Small intestine (tissue), 7 donors: ENCODE measurements around the gene WDTC1. TPM values are rescaled to one million over a fixed set of nuclear protein-coding genes. Genes with fewer than 3 reads are reported as not detected.
A peak's percentile ranks its signal among the peaks of the same experiment; 100 is the strongest.

Experiments
- DNase-seq, 2 donors: peaks; one replicate each; pipeline versions ENCODE4 v3.0.0 to v3.0.0-alpha.2; 2013
- FAIRE-seq: peaks from 2 replicates; lab custom pipeline; 2012; peaks lifted over from hg19 to GRCh38; lab: Jason Lieb, UNC
- H3K27ac ChIP-seq, 3 donors: one replicate each; pipeline ENCODE4 v1.5.1; 2013; ENCODE audit warnings: low read length in 2 of 3, mild to moderate bottlenecking in 2 of 3, control low read depth in 1 of 3, inconsistent platforms in 1 of 3, low read depth in 1 of 3, moderate library complexity in 1 of 3
- H3K27me3 ChIP-seq, 3 donors: one replicate each; pipeline ENCODE4 v1.6.1; 2013; ENCODE audit warnings: low read length in 3 of 3, inconsistent platforms in 1 of 3; ENCODE audit not compliant: control insufficient read depth in 3 of 3, insufficient read depth in 3 of 3
- H3K36me3 ChIP-seq, 3 donors: one replicate each; pipeline ENCODE4 v1.6.1; 2013; ENCODE audit warnings: low read length in 3 of 3, inconsistent platforms in 1 of 3, low read depth in 1 of 3, mild to moderate bottlenecking in 1 of 3, moderate library complexity in 1 of 3; ENCODE audit not compliant: control insufficient read depth in 3 of 3, insufficient read depth in 2 of 3
- H3K4me1 ChIP-seq, 3 donors: one replicate each; pipeline ENCODE4 v1.6.1; 2013; ENCODE audit warnings: low read length in 2 of 3, inconsistent platforms in 1 of 3, low read depth in 1 of 3, mild to moderate bottlenecking in 1 of 3, moderate library complexity in 1 of 3; ENCODE audit not compliant: control insufficient read depth in 3 of 3, insufficient read depth in 2 of 3
- H3K4me3 ChIP-seq, 3 donors: one replicate each; pipeline ENCODE4 v1.5.1; 2013; ENCODE audit warnings: low read length in 3 of 3, control low read depth in 1 of 3, inconsistent platforms in 1 of 3, low read depth in 1 of 3, mild to moderate bottlenecking in 1 of 3, moderate library complexity in 1 of 3
- H3K9me3 ChIP-seq, 2 donors: one replicate each; pipeline ENCODE4 v1.6.1; 2013; ENCODE audit warnings: low read depth in 1 of 2, low read length in 1 of 2; ENCODE audit not compliant: control insufficient read depth in 2 of 2, insufficient read depth in 1 of 2
- WGBS, 3 donors: extraction: QIAGEN DNeasy Blood & Tissue Kit; methylation state at CpG; one replicate each; pipeline ENCODE4 v1.1.7; 2013; 5-methylcytosine and 5-hydroxymethylcytosine counted together
- polyA plus RNA-seq, 4 donors: library from polyadenylated mRNA; stranded (reverse) in 3 of 4; unstranded in 1 of 4; fragments of 200-250 nt in 3 of 4; fragments of 120-200 nt in 1 of 4; gene quantifications; one replicate each; pipeline versions ENCODE4 v1.2.1 to v1.2.3, GENCODE V29; 2013
- donor health status: healthy with polysubstance abuse.
- donor health status: control.
- donor health status: control.
- donor health status: Bipolar disorder and iron deficiency.
- donor health status: healthy.

WDTC1 gene
- polyA plus RNA-seq, 4 donors: 14.6 to 32.9 (median 18.0) TPM

DNA sequence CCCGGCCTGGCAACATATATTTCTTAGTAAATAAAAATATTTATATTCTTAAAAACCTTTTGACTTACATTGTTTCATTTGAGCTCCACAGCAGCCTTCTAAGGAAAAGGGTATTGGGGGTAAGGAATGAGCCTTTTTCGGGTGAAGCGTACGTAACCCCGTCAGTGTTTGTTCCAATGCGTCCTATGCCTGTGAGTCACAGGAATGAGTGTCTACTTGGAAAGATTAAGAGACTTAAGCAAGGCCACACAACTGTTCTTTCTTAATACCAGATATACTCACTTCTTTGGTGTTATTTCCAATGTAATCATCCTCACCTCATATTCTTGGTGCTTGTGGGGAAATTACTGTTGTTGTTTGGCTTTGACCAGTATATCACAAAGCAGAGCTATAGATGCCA is 22.7 kb downstream of the WDTC1 start:
- WGBS, 3 donors: 98 to 99% (median 99%) methylated on average over 6 of the region's 6 CpGs
- no peak for FAIRE-seq

DNA sequence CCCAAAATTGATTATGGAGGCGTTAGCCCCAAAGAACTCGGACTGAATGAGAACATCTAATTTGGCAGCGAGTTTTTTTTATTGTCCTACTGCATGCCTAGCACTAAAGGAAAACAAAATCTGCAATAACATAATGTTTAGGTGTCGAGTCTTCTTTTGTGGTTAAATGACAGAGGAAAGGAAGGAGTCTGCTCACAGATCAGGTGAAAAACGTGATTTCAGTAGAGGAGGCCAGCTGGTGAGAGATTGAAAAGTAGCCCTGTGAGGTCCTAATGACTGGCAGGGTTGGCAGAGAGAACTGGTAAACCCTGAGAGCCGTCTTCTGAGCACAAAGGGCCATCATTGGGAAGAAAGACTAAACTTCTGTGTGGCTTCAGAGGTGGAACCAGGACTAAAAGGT is 24.2 kb downstream of the WDTC1 start:
- FAIRE-seq (no peak), DNase-seq (no peak)
- Histone ChIP-seq H3K9me3 (no peaks in the 10 kb centered on the region), H3K4me3 (no peak overlapping the region), H3K27me3 (no peaks in the 10 kb centered on the region), H3K27ac (no peak overlapping the region), H3K4me1 (peaks cover 0 to 5% (median 0%) of the 10 kb centered on the region in 3 donors), H3K36me3 (peaks cover 2 to 12% (median 4%) of the 10 kb centered on the region in 3 donors)
- WGBS, 3 donors: 74 to 79% (median 77%) methylated on average over 6 of the region's 6 CpGs

More for the DNA sequence above, 22.7 kb downstream of the WDTC1 start:
- no peak overlapping the region for H3K4me3 ChIP-seq
- DNase-seq: no peak
- peaks cover 0 to 8% (median 2%) of the 10 kb centered on the region in 3 donors for H3K36me3 ChIP-seq
- H3K27ac ChIP-seq: no peak overlapping the region
- no peaks in the 10 kb centered on the region for H3K27me3 ChIP-seq
- H3K9me3 ChIP-seq: no peaks in the 10 kb centered on the region
- peaks cover 0 to 5% (median 0%) of the 10 kb centered on the region in 3 donors for H3K4me1 ChIP-seq

DNA sequence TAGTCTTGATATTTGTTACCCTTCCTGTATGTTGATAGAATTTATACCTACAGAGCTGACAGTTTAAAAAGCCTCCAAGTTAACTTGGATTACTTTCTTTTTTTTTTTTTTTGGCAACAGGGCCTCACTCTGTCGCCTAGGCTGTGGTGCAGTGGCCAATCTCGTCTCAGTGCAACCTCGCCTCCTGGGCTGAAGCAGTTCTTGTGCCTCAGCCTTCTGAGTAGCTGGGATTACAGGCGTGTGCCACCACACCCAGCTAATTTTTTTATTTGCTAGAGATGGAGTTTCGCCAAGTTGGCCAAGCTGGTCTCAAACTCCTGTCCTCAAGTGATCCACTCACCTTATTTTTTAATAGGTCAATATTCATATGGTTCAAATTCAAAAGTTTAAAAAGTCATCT is 32.7 kb downstream of the WDTC1 start:
- Histone ChIP-seq H3K27ac (no peak overlapping the region), H3K27me3 (no peaks in the 10 kb centered on the region), H3K4me3 (no peak overlapping the region), H3K4me1 (no peaks in the 10 kb centered on the region), H3K36me3 (peaks cover 2 to 31% (median 9%) of the 10 kb centered on the region in 3 donors), H3K9me3 (no peaks in the 10 kb centered on the region)
- FAIRE-seq (no peak), DNase-seq (peak in 1 of 2 donors; percentile 24)
- WGBS, 3 donors: 37 to 65% (median 58%) methylated on average over 5 of the region's 5 CpGs

DNA sequence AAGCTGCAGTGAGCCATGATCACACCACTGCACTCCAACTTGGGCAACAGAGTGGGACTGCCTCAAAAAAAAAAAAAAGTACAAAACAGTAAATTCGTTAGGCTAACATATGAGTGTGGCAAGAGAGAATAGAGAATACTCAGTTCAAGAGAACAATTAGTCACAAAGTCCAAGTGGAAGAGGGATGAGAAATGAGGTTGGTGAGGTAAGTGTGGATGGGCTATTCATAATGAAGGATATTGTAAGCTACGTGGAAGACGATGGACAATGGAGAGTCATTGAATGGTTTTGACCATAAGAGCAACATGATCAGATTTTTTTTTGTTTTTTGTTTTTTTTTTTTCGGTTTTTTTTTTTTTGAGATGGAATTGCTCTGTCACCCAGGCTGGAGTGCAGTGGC is 34.8 kb downstream of the WDTC1 start:
- no peak overlapping the region for H3K4me3 ChIP-seq
- no peak for DNase-seq
- WGBS, 3 donors: 73 to 92% (median 82%) methylated on average over 4 of the region's 4 CpGs
- no peaks in the 10 kb centered on the region for H3K27me3 ChIP-seq
- H3K27ac ChIP-seq: no peak overlapping the region
- peaks cover 0 to 24% (median 2%) of the 10 kb centered on the region in 3 donors for H3K36me3 ChIP-seq
- H3K9me3 ChIP-seq: no peaks in the 10 kb centered on the region
- no peaks in the 10 kb centered on the region for H3K4me1 ChIP-seq
- FAIRE-seq: no peak

DNA sequence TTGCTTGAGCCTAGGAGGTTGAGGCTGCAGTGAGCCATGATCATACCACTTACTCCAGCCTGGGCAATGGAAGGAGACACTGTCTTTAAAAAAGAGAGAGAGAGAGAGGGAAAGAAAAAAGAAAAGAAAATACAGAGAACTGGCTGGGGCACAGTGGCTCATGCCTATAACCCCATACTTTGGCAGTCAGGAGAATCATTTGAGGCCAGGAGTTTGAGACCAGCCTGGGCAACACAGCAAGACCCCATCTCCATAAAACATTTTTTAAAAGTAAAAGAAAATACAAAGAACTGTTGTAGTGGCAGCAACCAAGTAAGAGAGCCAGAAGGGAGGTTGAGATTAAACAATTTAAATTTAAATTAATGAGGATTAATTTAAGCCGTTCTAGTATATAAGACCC is 39.8 kb downstream of the WDTC1 start:
- H3K9me3 ChIP-seq: peaks cover 0 to 6% of the 10 kb centered on the region in 2 donors

DNA sequence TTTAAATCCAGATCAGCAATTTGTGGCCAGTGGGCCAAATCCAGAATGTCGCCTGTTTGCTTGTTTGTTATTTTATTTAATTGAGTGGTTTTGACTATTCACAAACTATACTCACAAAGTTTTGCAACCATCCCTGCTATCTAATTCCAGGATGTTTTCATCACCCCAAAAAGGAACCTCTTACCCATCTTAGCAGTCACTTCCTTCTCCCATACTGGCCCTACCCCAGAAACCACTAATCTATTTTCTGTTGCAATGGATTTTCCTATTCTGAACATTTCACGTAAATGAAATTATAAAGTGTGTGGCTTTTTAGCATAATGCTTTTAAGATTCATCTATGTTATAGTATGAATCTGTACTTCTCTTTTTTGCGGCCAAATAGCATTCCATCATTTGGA is 41.3 kb downstream of the WDTC1 start:
- Histone ChIP-seq H3K36me3 (peaks cover 0 to 7% (median 0%) of the 10 kb centered on the region in 3 donors), H3K4me1 (no peaks in the 10 kb centered on the region), H3K27me3 (no peaks in the 10 kb centered on the region), H3K4me3 (no peak overlapping the region), H3K9me3 (peaks cover 0 to 6% of the 10 kb centered on the region in 2 donors), H3K27ac (no peak overlapping the region)
- no peak for DNase-seq
- 67 to 71% (median 68%) methylated on average over 3 of the region's 3 CpGs for WGBS, 3 donors
- no peak for FAIRE-seq

More for the DNA sequence above, 39.8 kb downstream of the WDTC1 start:
- Histone ChIP-seq H3K36me3 (peaks cover 0 to 11% (median 0%) of the 10 kb centered on the region in 3 donors), H3K4me1 (no peaks in the 10 kb centered on the region), H3K27ac (no peak overlapping the region), H3K27me3 (no peaks in the 10 kb centered on the region), H3K4me3 (no peak overlapping the region)
- FAIRE-seq (no peak), DNase-seq (no peak)
- WGBS, 3 donors: 90 to 100% (median 91%) methylated on average over 1 of the region's 1 CpG

DNA sequence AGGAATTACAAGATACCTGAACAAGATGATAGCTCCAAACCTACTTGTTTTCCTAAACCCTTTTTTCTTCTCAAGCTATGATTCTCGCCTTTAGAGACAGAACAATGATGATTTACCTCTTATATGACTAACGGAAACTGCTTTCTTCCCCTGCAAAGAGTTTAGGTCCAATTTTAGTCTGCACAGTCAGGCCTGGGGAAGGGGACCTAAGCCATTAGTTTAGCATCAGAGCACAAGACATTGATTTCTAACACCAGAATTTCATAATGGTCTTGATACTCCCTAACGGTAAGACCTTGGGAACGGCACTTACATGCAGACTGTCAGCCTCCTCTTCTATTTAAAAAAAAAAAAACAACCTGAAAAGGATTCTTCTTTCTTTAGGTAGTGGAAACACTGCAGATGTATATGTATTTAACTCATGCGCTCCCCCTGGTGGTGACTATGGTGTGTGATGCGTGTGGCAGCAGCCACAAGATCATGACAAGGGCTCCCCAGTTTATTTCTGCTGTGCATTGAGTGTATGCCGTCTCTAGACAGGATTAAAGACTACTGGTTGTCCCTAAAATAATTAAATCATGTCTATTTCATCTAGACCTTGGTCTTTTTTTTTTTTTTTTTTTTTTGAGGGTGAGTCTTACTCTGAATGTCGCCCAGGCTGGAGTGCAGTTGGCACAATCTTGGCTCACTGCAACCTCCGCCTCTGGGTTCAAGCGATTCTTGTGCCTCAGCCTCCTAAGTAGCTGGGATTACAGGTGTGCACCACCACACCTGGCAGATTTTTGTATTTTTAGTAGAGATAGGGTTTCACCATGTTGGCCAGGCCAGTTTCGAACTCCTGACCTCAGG is 50.2 kb downstream of the WDTC1 start:
- no peak for FAIRE-seq

DNA sequence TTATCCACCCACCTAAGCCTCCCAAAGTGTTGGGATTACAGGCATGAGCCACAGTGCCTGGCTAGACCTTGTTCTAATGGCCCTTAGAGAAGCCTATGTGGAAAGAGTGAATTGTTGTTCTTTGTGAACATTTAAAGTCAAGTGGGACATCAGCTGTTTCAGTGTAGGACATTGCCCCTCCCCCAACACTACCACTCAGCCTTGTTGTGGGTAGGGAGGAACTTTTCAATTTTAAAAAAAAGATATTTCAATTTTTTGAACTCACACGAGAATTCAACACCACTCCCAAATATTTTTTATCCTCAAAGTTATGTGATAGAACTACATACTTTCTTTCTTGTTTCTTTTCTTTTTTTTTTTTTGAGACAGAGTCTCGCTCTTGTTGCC is 50.8 kb downstream of the WDTC1 start:
- no peak for FAIRE-seq
- WGBS, 3 donors: 69 to 81% (median 77%) methylated on average over 2 of the region's 2 CpGs
- H3K27ac ChIP-seq: no peak overlapping the region

More for the DNA sequence above, 50.2 kb downstream of the WDTC1 start:
- Histone ChIP-seq H3K4me3 (no peak overlapping the region), H3K4me1 (peaks cover 0 to 12% (median 3%) of the 10 kb centered on the region in 3 donors), H3K36me3 (peaks cover 3 to 23% (median 5%) of the 10 kb centered on the region in 3 donors), H3K9me3 (no peaks in the 10 kb centered on the region), H3K27ac (no peak overlapping the region), H3K27me3 (no peaks in the 10 kb centered on the region)
- DNase-seq: peak; percentile 83 to 88
- WGBS, 3 donors: 48 to 50% (median 49%) methylated on average over 11 of the region's 11 CpGs

More for the DNA sequence above, 50.8 kb downstream of the WDTC1 start:
- no peak for DNase-seq
- H3K4me3 ChIP-seq: no peak overlapping the region
- H3K4me1 ChIP-seq: peaks cover 0 to 16% (median 3%) of the 10 kb centered on the region in 3 donors
- no peaks in the 10 kb centered on the region for H3K9me3 ChIP-seq
- no peaks in the 10 kb centered on the region for H3K27me3 ChIP-seq
- H3K36me3 ChIP-seq: peaks cover 3 to 27% (median 5%) of the 10 kb centered on the region in 3 donors
